HG03139 (cell line): ENCODE results near the gene GALNT9.

Source experiments
- ATAC-seq: cut with Tn5 transposase; IDR thresholded peaks from one replicate; pipeline ENCODE4 v1.9.1; 2021; ENCODE audit not compliant: unreplicated experiment

Gene GALNT9

DNA sequence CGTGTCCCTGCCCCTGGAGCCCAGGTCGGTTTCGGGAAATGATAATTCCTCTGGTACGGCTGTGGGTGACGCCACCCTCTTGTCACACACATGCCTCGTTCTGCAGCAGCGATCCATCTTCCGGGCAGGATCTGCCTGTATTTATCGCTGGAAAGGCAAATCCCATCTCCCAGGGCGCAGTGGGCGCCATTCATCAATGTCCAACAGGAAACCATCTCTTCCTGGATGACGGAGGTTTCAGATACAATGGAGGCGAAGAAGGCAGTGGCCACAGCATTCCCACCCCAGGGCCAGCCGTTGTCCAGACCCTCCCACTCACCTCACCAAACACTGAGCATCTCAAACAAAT, 110.9 kb downstream of the GALNT9 start:
- no peak for ATAC-seq

DNA sequence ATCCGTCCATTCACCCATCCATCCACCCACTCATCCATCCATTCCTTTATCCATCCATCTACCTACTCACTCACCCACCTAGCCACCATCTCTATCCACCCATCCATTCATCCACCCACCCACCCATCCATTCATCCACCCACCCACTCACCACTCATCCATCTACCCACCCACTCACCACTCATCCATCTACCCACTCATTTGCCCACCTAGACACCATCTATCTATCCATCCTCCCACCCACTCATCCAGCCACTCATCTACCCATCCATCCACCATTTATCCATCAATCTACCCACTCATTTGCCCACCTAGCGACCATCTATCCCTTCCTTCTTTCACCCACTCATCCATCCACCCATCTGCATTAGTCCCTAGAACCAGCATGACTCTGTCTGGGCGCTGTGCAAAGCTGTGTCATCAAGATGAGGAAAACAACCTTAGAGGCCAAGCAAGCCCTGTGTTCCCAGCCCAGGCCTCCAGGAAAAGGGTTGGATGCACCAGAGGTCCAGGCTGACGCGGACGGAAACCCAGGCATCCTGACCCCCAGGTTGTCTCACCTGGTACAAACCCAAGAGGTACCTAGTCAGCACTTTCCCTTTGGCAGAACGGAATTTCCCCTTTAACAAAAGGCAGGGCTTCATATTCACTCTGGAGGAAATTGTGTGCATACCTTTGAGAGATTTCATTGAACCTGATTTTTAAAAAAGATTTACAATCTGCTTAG, 111.4 kb downstream of the GALNT9 start:
- no peak for ATAC-seq

DNA sequence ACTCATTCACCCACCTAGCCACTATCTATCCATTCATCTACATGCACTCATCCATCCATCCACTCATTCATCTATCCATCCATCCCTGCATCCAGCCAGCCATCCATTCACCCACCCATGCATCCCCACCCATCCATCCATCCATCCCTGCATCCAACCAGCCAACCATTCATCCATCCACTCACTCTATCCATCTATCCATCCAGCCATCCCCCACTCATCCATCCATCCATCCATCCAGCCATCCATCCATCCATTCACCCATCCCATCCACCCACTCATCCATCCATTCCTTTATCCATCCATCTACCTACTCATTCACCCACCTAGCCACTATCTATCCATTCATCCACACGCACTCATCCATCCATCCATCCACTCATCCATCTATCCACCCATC, 112.0 kb downstream of the GALNT9 start:
- no peak for ATAC-seq

DNA sequence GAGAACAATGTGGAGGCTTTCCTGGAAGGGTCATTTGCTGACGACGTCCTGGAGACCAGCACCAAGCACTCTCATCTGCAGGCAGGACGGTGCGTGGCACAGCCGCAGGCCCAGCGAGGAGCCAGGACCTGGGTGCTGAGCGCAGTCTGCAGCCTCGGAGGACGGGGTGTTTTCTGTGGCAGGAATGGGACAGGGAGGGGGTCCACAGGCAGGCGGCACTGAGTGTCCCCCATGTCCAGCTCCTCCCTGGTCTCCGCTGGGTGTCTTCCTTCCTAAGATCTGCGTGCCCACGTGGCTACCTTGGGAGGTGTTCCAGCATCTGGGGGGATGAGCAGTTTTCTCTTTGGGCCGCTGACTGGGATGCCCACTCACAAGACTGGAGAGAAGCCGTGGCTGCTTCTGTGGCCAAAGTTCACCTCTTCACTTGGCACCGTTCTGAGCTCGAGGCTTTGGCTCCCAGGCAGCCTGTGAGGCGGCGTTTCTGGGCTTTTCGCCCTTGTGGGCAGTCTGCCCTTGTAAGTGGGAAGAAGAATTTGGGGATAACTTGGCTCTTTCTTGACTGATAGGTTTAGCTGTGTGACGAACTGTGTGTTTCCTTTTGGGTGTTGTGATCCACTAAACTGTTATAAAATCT, 112.9 kb downstream of the GALNT9 start:
- no peak for ATAC-seq

DNA sequence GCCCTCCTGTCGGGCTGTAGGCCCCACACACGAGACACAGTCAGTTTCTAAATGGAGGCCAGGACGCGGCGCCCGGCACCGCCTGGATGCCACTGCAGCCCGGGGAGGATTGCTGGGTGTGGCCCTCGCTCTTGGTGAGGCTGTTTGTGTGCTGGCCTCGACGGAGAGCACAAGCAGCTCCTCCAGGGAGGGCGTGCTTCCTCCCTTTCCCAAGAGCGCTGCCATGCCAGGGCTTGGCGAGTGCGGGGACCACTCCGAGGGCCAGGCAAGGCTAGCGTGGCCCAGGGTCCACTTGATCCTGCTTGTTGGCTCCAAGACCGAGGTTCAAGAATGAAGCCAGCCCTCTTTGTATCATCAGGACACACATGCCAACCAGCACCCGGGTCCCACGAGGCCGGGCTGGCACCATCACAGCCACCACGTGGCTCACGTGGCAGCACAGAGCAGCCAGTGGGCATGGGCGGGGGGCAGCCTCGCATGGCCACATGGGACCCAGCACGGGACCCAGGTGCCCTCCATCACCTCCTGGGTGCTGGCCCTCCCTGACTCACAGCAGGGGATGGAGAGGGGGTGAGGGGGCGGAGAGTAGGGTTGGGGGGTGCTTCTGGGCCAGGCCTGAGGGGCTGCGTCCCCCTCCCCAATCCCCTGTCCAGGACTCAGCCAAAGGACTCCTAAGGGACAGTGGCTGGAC, 113.9 kb downstream of the GALNT9 start:
- no peak for ATAC-seq

DNA sequence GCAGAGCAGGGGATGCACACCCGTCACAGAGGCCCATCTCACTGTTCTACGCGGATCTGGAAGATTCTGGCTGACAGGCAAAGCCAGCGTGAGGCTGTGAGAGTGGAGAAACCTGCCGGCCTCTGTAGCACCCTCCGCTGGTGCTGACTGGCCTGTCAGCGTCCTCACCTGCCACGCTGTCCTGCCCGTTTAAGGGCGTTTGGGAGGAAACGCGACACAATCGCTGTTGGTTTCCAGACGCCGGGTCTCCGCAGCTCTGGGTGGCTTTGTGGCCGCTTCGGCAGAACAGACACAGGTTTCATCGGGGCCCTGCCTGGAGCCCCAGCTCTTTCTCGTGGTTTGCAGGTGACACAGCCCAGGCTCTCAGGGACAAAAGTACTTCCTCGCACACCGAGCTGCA, 114.5 kb downstream of the GALNT9 start:
- no peak for ATAC-seq

DNA sequence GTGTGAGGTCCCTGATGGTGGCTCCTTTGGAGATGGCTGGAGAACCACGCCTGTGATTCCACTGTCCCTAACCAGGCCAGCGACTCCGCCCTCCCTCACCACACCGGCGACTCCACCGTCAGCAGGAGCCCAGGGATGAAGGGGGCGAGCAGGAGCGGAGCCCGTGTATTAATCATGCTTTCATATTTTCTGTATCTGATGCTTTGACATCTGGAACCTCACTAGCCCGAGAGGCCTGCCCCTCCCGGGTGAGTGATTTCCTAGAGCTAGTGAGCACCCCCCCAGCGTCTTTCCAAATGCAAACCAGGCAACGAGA, 115.3 kb downstream of the GALNT9 start:
- no peak for ATAC-seq

DNA sequence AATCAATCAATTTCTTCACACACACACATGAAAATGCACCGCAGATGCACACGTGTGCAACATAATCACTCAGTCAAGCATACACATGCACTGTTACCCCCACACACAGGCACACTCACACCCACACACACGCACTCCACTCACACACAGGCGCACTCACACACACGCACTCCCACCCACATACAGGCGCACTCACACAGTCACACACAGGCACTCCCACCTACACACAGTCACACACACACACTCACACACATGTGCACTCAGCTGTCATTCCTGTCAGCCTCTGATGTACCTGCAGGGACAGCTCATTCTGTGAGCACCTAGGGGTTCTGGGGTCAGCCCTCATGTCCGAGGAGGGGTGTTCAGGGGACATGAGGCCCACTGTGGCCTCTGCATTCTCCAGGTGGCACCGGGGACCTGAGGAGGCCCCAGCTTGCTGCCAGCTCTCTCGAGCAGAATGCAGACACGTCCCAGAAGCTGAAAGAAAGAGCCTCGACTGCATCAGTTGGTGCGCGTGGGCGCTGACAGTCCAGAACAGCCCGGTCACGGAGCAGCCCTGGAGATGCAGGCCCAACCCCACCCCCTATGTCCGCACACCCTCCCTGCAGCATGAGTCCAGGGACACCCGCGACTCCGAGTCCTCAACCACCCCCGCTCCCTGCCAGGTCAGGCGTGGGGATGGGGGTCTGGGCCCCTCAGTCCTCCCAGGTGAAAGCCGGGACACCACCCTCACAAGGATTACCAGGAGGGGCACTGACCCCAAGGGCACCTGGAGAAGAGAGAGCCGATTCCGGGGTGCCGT, 115.8 kb downstream of the GALNT9 start:
- no peak for ATAC-seq

DNA sequence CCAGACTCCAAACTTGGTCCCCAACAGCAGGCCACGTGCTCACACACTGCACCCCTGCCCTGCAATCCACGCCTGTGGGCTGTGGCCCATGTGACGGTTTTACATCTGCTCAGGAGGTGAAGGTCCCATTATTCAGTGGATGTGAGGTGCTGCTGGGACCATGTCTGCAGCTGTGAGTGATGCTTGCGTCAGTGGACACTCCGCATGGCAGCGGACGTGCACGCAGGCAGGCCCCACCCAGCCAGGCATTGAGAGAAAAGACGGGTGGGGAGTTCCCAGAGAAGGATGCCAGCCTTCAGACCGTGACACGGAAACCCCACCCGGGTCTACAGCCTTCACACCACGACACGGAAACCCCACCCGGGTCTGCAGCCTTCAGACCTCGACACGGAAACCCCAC, 117.6 kb downstream of the GALNT9 start:
- ATAC-seq, result no peak

DNA sequence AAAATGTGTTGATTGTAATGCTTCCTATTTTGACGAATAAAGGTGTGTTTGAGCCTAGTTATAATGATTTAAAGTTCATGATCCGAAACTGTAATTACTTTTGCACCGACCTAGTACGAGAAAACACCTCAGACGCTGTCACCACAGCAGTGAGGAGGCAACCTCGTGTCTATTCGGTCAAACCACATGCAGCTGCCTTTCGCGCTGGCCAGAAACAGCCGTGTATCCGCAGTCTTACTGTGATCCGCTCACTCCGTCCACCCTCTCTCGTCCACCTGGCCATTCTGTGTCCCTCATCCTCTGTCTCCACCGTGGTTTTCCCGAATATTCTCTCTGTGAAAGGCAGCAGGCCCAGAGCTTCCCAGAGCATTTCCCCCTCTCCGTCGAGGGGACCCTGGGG, 118.1 kb downstream of the GALNT9 start:
- no peak for ATAC-seq

DNA sequence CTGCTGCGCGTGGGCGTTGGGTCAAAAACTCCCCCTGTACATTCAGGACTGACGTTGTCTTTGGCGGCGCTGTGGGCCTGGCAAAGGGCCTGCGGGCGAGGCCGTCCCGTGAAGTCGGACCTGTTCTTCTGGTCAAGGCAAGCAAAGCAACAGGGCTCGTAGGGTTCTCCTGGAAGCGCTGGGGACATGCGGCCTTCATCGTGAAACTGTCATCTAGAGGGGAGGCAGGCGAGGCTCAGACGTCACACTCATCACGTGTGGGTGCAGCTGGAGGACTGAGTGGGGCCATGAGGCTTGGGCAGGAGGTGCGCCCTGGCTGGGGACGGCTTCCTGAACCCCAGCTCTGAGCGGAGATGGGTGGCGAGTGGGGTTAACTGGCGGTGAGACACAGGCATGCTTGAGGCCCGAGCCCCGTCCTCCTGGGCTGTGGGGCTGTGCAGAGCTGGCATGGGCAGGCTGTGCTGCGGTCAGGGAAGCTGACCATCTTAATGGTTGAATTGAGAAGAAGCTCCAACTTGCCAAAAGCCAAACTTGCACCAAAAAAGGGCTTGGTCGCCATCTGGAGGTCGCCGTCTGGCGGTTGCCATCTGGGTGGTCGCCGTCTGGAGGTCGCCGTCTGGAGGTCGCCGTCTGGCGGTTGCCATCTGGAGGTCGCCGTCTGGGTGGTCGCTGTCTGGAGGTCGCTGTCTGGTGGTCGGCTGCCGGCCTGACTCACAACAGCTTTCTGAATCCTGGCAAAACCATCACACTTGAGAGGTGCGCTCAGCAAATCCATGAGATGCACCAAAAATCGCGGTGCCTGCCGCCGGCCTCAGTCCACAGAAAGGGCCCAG, 119.0 kb downstream of the GALNT9 start:
- no peak for ATAC-seq

DNA sequence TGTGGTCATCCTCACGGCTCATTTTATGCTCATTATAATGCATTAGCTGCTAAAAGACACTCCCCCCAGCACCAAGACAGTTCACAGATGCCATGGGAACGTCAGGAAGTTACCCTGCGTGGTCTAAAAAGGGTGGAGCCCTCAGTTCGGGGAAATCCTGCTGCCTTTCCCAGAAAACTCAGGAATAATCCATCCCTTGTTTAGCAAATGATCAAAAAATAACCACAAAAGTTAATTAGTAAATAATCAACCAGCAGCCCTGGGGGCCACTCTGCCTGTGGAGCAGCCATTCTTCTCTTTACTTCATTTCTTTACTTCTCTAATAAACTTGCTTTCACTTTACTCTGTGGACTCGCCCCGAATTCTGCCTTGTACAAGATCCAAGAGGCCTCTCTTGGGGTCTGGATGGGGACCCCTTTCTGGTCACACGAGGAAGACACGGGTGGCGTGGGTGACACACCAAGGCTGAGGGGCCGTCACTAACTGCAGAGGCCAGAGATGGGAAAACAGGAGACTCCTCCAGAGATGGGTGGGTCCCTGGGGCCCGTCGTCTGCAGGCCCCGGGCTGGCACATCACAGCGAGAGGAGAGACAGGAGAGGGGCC, 119.7 kb downstream of the GALNT9 start:
- no peak for ATAC-seq

DNA sequence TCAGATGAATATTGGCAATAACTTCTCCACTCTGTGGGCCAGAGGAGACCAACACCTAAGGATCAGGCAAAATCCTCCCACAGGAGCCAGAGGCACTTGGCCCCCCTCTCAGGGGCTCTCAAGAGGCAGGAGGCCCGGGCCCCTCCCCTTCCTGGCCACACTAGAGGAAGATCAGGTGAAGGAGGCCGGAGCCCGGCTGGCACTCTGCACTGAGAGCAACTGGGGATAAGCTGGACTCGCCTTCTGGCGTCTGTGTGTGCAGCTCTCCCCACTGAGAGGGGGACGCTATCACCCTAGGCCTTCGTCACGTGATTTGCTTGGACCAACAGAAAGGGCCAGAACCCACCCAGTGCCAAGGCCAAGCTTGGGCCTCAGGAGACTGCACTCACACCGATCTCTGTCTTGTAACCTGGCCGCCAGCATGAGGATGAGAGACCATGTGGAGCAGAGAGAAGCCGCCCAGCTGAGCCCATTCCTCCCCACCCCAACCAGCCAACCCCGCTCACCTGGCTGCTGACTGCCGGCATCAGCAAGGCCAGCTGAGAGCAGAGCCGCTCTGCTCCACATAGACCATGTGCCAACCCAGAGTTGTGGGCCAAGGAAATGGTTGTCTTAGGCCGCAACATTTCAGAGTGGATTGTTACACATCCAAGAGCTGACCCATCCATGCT, 121.1 kb downstream of the GALNT9 start:
- ATAC-seq, result no peak

DNA sequence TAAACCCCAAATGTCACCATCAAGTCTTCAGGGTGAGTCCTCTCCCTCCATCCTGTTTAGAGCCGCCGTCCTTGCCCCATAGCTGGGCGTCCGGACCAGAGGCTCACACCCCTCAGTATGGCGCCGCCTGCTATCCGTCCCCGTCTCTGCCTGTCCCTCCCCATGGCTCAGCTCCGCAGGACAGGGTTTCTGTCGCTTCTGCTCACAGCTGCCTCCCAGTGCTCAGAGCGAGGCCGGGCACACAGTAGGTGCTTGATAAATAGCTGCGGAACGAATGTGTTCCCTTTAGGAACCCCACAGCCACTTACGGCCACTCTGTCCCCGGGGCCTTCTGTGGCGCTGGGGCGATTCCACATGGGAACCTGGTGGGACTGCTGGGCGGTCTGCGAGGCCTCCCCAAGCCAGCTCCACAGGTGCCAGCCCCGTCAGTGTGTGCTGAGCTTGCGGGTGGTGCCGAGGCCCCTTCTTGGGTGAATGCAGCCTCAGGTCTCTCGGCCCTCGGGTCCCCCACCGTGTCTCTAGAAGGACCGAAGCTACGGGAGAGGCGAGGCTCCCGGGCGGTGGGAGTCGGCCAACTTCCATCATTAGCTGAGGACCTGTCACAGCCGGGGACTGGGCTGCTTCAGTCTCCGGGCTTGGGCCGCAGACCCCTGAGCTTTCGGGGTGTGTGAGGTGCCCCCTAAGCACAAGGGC, 122.2 kb downstream of the GALNT9 start:
- no peak for ATAC-seq

DNA sequence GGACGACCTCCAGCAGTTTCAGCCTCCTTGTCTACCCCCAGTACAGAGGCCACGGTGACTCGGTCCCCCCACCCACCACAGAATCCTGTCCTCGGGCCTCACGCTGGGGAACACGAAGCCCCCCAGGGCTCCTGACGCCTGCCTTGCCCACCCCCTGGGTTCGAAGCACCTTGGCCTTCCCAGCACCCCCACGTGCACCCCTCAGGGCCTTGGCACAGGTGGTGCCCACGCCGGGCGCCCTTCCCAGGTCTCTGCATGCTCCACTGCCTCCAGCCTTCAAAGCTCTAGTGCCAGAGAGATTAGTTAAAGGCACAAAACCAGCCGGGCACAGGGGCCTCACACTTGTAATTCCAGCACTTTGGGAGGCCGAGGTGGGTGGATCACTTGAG, 123.3 kb downstream of the GALNT9 start:
- ATAC-seq, result no peak

DNA sequence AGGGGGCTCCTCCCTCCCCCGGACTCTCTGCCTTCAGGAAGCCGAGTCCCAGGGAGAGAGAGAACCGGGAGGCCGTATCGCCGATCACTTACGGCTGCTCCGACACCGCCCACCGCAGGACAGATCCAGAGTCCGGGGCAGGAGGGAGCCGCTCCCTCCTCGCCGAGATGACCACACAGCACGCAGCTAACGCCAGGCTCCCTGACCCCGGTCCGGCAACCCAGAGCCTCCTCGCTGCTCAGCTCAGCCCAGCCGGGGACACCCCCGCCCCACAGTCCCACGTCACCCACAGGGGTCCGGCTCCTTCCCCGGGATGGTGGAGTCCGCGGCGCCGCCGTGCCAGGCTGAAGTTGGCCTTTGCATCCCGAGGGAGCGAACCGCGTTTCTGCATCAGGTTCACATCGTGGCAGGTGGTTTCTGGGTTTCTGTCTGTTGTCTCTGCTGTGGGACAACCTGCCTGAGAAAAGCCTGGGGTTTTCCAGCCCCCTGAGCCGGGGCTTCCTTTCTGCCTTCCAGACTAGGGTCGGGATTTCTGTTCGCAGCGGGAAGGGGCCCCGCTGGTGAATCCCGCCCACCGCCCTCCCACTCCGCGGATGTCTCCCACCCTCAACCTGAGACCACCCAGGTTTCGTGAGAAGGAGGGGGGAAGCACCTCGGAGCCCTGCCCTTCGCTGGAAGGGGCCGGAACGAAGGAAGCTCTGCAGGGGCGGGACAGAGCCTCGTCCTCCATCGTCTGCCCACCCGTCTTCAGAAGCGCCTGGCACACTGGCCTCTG, 123.9 kb downstream of the GALNT9 start:
- no peak for ATAC-seq

DNA sequence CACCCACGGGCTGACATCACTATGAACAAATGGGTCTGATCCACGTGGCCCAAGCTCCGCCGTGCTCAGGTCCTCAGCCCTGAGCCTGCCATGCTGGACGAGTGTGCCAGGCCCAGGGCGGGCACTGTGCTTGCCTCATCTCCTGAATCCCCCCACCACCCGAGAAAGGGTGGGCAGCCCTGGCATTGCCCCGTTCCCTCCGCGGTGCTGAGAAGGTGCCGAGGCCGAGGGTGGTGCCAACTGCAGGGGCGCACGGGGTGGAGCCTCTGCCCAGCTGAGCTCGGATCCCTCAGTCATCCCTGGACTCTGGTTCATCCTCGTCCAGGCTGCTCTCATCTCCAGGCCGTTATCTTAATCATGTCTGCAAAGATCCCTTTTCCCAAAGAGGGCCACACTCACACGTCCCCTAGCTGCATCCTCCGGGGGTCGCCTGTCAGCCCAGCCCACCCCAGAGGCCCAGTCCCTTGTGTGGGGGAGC, 124.6 kb downstream of the GALNT9 start:
- ATAC-seq, result no peak

DNA sequence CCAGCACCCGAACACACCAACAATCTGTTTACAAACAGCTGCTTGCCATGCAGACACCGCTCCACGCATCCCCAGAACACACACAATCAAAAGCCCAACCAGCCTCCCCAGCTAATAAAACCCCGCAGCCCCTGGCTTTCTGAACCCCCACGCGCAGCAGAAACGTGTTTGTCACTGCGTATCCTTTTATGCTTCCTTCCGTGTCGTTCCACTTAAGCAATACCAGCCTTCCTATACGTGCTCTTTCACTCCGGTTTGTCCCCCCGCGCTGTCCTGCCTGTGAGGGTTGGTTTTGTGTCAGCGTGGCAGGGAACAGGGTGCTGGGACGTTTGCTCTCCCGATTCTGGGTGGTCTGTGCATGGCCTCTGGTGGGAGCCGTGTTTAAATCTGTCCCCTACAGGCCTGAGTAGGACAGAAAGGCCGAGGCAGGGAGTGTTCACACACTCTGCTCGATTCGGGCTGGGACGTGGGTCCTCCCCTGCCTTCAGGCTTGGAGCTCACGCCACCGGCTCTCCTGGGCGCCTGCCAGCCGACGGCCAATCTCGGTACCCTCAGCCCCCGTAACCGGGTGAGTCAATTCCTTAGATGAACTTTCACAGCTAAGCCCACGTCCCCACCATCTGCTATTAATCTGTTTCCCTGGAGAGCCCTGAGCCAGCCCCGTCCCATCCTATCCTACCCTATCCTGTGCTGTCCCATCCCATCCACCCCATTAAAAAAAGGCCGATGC, 125.2 kb downstream of the GALNT9 start:
- ATAC-seq, result no peak
